Ovary (tissue), 3 donors: ENCODE results near the gene MMP24OS.
"Not testable (repeated sequence)": the region's sequence is repeated elsewhere in the genome, so short reads cannot be mapped to it uniquely, and the experiment has no call there.

Experiments used
- CTCF ChIP-seq, 3 donors: fragments of 450-650 bp in 2 of 3; fragments of 200-600 bp in 1 of 3; IDR thresholded peaks; one replicate each; pipeline versions ENCODE4 v1.5.1 to v1.8.0; 2016 to 2022; ENCODE audit warnings: antibody characterized with exemption in 3 of 3, mild to moderate bottlenecking in 1 of 3
- EP300 ChIP-seq: sonication (generic); formaldehyde crosslinking; IDR thresholded peaks from one replicate; pipeline ENCODE4 v1.6.1; 2017; ENCODE audit warnings: antibody characterized with exemption
- donor health status: DM: no; HTN: no; CAD: no.

- TF ChIP-seq CTCF (IDR thresholded peaks at IDR 0.05); EP300: not testable (repeated sequence)
Observed at GRCh38 chr20:35315632-35316020, 37.7 kb upstream of the MMP24OS start.
